HG03571 (cell line): ENCODE measurements around the gene SNAPC1.
"Not testable (repeated sequence)": the region's sequence is repeated elsewhere in the genome, so short reads cannot be mapped to it uniquely, and the experiment has no call there.

ENCODE experiments used
- ATAC-seq: cut with Tn5 transposase; IDR thresholded peaks from one replicate; pipeline ENCODE4 v1.9.1; 2021; ENCODE audit not compliant: unreplicated experiment

The SNAPC1 gene

GRCh38 chr14:61761959-61762786, at the start of gene SNAPC1:
Gene SNAPC1, plus strand, starts transcription at chr14:61762420. Its CDS starts 41 bp downstream, at chr14:61762461.
- ATAC-seq: peak; percentile 98

- no peak for ATAC-seq
These were observed 48.3 kb upstream of the SNAPC1 start for GRCh38 chr14:61713724-61714437.

GRCh38 chr14:61716956-61717355, 45.3 kb upstream of the SNAPC1 start:
- no peak for ATAC-seq

GRCh38 chr14:61718039-61718438, 44.2 kb upstream of the SNAPC1 start:
- ATAC-seq: no peak

GRCh38 chr14:61719344-61720293, 42.6 kb upstream of the SNAPC1 start:
- no peak for ATAC-seq

- no peak for ATAC-seq
These were observed 41.9 kb upstream of the SNAPC1 start for GRCh38 chr14:61720294-61720661.

- ATAC-seq: no peak
These were observed 41.5 kb upstream of the SNAPC1 start for GRCh38 chr14:61720741-61721140.

GRCh38 chr14:61724133-61724532, 38.1 kb upstream of the SNAPC1 start:
- no peak for ATAC-seq

- ATAC-seq: no peak
These were observed 35.2 kb upstream of the SNAPC1 start for GRCh38 chr14:61726778-61727658.

- no peak for ATAC-seq
These were observed 31.4 kb upstream of the SNAPC1 start for GRCh38 chr14:61730756-61731373.

GRCh38 chr14:61733972-61734371, 28.2 kb upstream of the SNAPC1 start:
- no peak for ATAC-seq

- no peak for ATAC-seq
These were observed 25.5 kb upstream of the SNAPC1 start for GRCh38 chr14:61736751-61737150.

- no peak for ATAC-seq
These were observed 24.3 kb upstream of the SNAPC1 start for GRCh38 chr14:61737915-61738314.

GRCh38 chr14:61739133-61739532, 23.1 kb upstream of the SNAPC1 start:
- no peak for ATAC-seq

GRCh38 chr14:61742371-61742770, 19.8 kb upstream of the SNAPC1 start:
- ATAC-seq: no peak

GRCh38 chr14:61744238-61744637, 18.0 kb upstream of the SNAPC1 start:
- ATAC-seq: no peak

GRCh38 chr14:61746346-61746745, 15.9 kb upstream of the SNAPC1 start:
- ATAC-seq: not testable (repeated sequence)

- ATAC-seq: no peak
These were observed 15.3 kb upstream of the SNAPC1 start for GRCh38 chr14:61746881-61747280.

GRCh38 chr14:61747342-61747741, 14.9 kb upstream of the SNAPC1 start:
- ATAC-seq: no peak

- ATAC-seq: no peak
These were observed 13.0 kb upstream of the SNAPC1 start for GRCh38 chr14:61749264-61749663.
